ENCODE results near the gene CYTH4. TPM values are rescaled to one million over a fixed set of nuclear protein-coding genes. Genes with fewer than 3 reads are reported as not detected.

The CYTH4 gene
- total RNA-seq, 2 donors from 2014 or later: 2.3 to 7.9 TPM

DNA sequence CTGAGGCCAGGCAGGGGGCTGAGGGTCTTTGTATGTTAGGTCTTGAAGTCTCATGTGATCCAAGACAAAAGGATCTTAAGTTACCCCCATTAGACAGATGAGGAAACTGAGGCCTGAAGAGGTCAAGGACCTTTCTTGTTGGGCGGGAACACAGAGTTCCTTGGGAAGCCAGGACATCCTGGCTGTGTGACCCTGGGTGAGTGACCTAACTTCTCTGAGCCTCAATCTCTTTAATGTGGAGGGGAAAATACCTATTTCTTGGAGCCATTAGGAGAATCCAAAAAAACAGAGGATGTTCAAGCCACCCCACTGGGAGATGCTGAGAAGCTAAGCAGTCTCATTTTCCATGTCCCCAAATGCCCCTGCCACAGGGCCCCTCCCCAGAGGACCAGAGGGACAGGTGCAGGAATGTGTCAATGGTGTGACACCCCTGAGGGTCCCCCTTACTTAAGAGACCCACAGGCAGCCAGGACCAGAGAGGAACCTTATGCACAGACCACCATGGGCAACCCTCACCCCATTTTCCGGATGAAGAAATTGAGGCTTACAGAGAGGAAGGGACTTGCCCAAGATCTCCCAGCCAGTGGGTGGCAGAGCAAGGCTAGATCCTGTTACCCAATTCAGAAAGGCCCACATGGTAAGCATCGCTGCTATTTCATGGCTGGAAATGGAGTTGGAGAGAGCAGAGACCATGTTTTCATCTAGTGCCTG is 46.3 kb upstream of the CYTH4 start:
- H3K9me3 ChIP-seq: no peaks in the 10 kb centered on the region
- no peak for ATAC-seq
- H3K4me1 ChIP-seq: peaks cover 2% of the 10 kb centered on the region
- no peak for TF ChIP-seq POLR2A (IDR thresholded peaks at IDR 0.05)
- TF ChIP-seq, protein P1, sequence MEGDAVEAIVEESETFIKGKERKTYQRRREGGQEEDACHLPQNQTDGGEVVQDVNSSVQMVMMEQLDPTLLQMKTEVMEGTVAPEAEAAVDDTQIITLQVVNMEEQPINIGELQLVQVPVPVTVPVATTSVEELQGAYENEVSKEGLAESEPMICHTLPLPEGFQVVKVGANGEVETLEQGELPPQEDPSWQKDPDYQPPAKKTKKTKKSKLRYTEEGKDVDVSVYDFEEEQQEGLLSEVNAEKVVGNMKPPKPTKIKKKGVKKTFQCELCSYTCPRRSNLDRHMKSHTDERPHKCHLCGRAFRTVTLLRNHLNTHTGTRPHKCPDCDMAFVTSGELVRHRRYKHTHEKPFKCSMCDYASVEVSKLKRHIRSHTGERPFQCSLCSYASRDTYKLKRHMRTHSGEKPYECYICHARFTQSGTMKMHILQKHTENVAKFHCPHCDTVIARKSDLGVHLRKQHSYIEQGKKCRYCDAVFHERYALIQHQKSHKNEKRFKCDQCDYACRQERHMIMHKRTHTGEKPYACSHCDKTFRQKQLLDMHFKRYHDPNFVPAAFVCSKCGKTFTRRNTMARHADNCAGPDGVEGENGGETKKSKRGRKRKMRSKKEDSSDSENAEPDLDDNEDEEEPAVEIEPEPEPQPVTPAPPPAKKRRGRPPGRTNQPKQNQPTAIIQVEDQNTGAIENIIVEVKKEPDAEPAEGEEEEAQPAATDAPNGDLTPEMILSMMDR (IDR thresholded peaks at IDR 0.05): no peak
- no peak for DNase-seq
- no peak overlapping the region for H3K27ac ChIP-seq
- H3K27me3 ChIP-seq: no peaks in the 10 kb centered on the region
- H3K4me3 ChIP-seq: no peak overlapping the region
- WGBS, 2 donors: 74 to 88% methylated on average over 3 of the region's 3 CpGs
- H3K36me3 ChIP-seq (replicated peaks in 1 of 2; ENCODE audit: insufficient read depth in 1 of 2, low read depth in 2 of 2): no peaks in the 10 kb centered on the region
- intact Hi-C loops (cut with DNase I): no loop called here

DNA sequence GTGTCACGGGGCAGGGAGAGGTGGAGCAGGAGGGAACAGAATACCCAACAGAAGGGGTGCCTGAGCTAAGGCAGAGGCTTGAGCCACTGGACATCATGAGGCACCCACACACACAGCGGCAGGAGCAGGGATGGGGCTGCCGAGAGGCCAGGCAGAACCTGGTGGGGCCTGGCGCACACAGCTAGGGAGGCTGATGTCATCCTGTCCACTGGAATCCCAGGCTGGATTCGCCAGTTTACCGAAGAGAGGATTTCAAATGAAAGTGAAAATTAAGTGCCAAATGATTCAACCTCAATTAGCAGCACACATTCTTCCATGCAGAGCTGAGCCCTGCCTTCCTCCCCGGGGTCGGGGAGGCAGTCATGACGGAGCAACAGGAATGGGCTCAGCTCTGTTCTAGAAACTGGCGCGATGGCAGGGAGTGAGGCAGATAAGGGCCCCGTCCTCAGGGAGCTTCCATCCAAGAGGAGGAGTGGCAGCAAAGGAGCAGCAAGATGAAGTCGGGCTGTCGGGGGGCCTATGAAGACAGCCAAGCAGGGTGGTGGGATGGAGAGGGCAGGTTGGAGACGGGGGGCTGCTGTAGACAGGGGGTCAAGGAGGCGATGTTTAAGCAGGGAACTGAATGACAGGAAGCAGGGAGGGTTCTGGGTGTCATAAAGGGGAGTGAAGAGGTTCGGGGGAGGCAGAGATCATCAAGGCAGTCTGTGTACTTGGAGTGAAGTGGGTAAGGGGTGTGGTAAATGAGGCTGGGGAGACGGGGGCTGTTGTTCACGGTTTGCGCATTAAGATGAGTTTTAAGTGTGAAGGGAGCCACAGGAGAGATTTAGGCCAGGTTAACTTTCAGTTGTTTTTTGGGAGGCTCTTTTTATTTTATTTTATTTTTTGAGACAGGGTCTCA is 44.7 kb upstream of the CYTH4 start:
- intact Hi-C loops (cut with DNase I): no loop called here
- 66 to 70% methylated on average over 20 of the region's 20 CpGs for WGBS, 2 donors
- no peaks in the 10 kb centered on the region for H3K9me3 ChIP-seq
- no peaks in the 10 kb centered on the region for H3K4me1 ChIP-seq
- no peak for DNase-seq
- no peaks in the 10 kb centered on the region for H3K36me3 ChIP-seq (replicated peaks in 1 of 2; ENCODE audit: insufficient read depth in 1 of 2, low read depth in 2 of 2)
- H3K27ac ChIP-seq: no peak overlapping the region
- H3K4me3 ChIP-seq: no peak overlapping the region
- no peak for ATAC-seq
- no peak for TF ChIP-seq POLR2A (IDR thresholded peaks at IDR 0.05)
- TF ChIP-seq, protein P1 (IDR thresholded peaks at IDR 0.05): no peak
- no peaks in the 10 kb centered on the region for H3K27me3 ChIP-seq

DNA sequence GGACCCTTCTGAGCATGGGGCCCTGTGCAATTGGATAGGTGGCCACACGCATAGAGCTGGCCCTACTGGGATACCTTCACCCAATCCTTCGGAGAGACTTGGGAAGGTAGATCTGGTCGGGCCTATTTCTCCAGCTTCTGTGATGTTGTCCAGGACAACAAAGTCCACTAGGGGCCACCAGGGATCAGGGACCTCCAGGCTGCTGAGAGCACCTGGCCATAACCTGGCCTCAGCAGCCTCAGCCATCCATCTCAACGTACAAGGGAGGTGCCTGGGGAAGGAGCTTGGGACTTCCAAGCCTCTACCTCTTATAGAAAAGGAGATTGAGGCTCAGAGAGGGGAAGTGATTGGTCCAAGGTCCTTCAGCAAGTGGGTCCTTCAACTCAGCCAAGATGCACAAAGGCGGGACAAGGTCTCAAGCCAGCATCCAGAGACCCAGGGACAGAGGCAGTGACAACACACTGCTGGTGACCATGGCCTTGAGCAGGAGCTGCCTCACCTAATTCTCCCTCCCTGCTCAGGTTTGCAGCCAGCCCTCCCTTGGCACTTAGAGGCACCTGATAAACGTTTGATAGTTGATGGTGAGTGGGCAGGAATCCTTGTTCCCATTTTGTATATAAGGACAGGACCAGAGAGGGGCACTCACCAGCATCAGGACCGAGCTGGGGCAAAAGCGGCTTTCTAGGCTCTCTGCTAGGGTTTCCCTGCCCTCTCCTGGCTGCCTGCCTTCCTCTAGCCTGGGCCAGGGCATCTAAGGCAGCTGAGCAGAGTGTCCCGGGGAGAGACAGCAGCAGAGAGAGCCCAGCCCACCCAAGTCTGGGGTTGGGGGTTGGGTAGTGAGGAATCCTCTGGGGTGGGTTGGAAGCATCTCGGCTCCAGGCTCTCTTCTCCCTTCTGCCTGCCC is 42.7 kb upstream of the CYTH4 start:
- H3K4me1 ChIP-seq: peaks cover 3% of the 10 kb centered on the region
- DNase-seq: no peak

DNA sequence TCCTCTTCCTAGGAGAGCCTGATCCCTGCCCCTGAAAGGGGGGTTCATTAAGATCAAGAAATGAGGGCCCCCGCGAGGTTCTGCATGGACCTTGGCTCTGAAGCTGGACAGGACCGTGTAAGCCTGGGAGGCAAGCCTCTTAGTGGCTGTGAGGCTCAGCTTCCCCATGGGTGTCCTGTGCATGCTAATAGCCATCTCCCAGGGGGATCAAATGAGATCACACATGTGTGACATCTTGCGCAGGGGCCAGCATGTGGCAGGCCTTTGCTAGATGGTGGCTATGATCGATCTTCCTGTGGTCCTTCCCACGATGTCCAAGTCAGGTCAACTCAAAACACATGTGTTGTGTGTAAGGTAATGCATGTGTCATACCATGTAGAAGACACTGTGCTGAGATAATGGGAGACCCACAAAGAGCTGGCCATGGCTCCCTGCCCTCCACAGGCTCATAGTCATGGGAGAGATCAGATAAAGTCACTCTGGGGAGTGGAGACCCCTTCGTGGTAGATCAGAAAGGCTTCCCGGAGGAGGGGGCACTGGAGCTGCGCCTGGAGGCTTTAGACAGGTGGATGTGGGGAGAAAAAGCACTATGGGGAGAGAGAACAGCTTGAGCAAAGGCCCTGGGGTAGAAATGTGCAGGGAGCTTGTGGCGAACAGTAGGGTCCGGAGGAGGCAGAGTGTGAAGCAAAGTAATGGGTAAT is 41.9 kb upstream of the CYTH4 start:
- DNase-seq (no peak), ATAC-seq (no peak)
- H3K4me1 ChIP-seq: peaks cover 3% of the 10 kb centered on the region
- WGBS, 2 donors: 71 to 75% methylated on average over 10 to 11 of the region's 11 CpGs
- intact Hi-C loops (cut with DNase I): no loop called here
- H3K27me3 ChIP-seq: peaks cover 0 to 7% of the 10 kb centered on the region in 2 donors
- no peaks in the 10 kb centered on the region for H3K36me3 ChIP-seq (replicated peaks in 1 of 2; ENCODE audit: insufficient read depth in 1 of 2, low read depth in 2 of 2)
- TF ChIP-seq, protein P1 (IDR thresholded peaks at IDR 0.05): no peak
- no peak for TF ChIP-seq POLR2A (IDR thresholded peaks at IDR 0.05)
- H3K27ac ChIP-seq: no peak overlapping the region
- no peaks in the 10 kb centered on the region for H3K9me3 ChIP-seq
- no peak overlapping the region for H3K4me3 ChIP-seq

More for the DNA sequence above, 42.7 kb upstream of the CYTH4 start:
- no peak for ATAC-seq
- TF ChIP-seq POLR2A (IDR thresholded peaks at IDR 0.05): no peak
- TF ChIP-seq, protein P1 (IDR thresholded peaks at IDR 0.05): no peak
- Histone ChIP-seq H3K36me3 (replicated peaks in 1 of 2; ENCODE audit: insufficient read depth in 1 of 2, low read depth in 2 of 2) (no peaks in the 10 kb centered on the region), H3K4me3 (no peak overlapping the region), H3K27ac (no peak overlapping the region), H3K27me3 (peaks cover 0 to 7% of the 10 kb centered on the region in 2 donors), H3K9me3 (no peaks in the 10 kb centered on the region)
- intact Hi-C loops (cut with DNase I): no loop called here
- WGBS, 2 donors: 55 to 65% methylated on average over 9 to 10 of the region's 10 CpGs
